BJ (cell line): ENCODE results near the gene WDR82. TPM values are rescaled to one million over a fixed set of nuclear protein-coding genes. Genes with fewer than 3 reads are reported as not detected.

Source experiments
- CTCF ChIA-PET: fragments of 350-600 bp; formaldehyde crosslinking; extraction: SDS; loops from one replicate; lab custom pipeline; 2021; ENCODE audit warnings: antibody characterized with exemption, inconsistent platforms; lab: Yijun Ruan, JAX
- POLR2A ChIA-PET: fragments of 300-600 bp; sonication (Branson Sonifier 250); formaldehyde crosslinking; extraction: SDS; loops from one replicate; lab custom pipeline; 2021; ENCODE audit warnings: antibody characterized with exemption; lab: Charles Lee
- DNase-seq: peaks from one replicate; pipeline ENCODE4 v3.0.0-alpha.2; 2011; ENCODE audit warnings: low read depth
- H3K27me3 ChIP-seq: 2 replicates; pipeline ENCODE4 v1.6.0; 2011; ENCODE audit warnings: low read length; ENCODE audit not compliant: control insufficient read depth, insufficient read depth
- H3K36me3 ChIP-seq: 2 replicates; pipeline ENCODE4 v1.5.1; 2011; ENCODE audit warnings: low read length; ENCODE audit not compliant: control insufficient read depth, insufficient read depth
- H3K4me3 ChIP-seq: 2 replicates; pipeline ENCODE4 v1.5.1; 2011; ENCODE audit warnings: low read depth, mild to moderate bottlenecking, control low read depth, low read length
- CTCF ChIP-seq: IDR thresholded peaks from 2 replicates; pipeline ENCODE4 v1.5.1; 2011; ENCODE audit warnings: low read depth, mild to moderate bottlenecking, control low read depth, inconsistent platforms, low read length, moderate library complexity; ENCODE audit not compliant: insufficient read depth
- polyA plus RNA-seq: library from polyadenylated mRNA; depleted of rRNA; stranded (reverse); fragments of >200 nt; gene quantifications from 2 replicates; pipeline ENCODE4 v1.2.3, GENCODE V29; 2011

Gene WDR82
- polyA plus RNA-seq, 1 experiment: 42.3 TPM

GRCh38 chr3:52257911-52258310, 20.5 kb downstream of the WDR82 start:
- TF ChIP-seq CTCF: no peak
- POLR2A ChIA-PET: no interaction called here
- CTCF ChIA-PET: interaction anchor here (1.7 kb wide), 1 partner anchor 19 kb away, joined by 4 read pairs; no protein-coding TSS in a partner anchor
- no peak overlapping the region for H3K4me3 ChIP-seq
- DNase-seq: no peak
- H3K27me3 ChIP-seq: no peaks in the 10 kb centered on the region
- peaks cover 34% of the 10 kb centered on the region for H3K36me3 ChIP-seq

- no peak for DNase-seq
- Histone ChIP-seq H3K36me3 (peaks cover 31% of the 10 kb centered on the region), H3K4me3 (no peak overlapping the region), H3K27me3 (no peaks in the 10 kb centered on the region)
- CTCF ChIA-PET: interaction anchor here (1.7 kb wide), 1 partner anchor 11 kb away, joined by 5 read pairs; no protein-coding TSS in a partner anchor
- POLR2A ChIA-PET: no interaction called here
- TF ChIP-seq CTCF: no peak
These were observed 21.8 kb downstream of the WDR82 start for GRCh38 chr3:52256622-52257021.

GRCh38 chr3:52256159-52256558, 22.3 kb downstream of the WDR82 start:
- CTCF ChIA-PET: interaction anchor here (0.6 to 1.7 kb wide), 2 partner anchors 11 to 84 kb away, joined by 3 to 5 read pairs; no protein-coding TSS in a partner anchor
- no peak for TF ChIP-seq CTCF
- peaks cover 31% of the 10 kb centered on the region for H3K36me3 ChIP-seq
- POLR2A ChIA-PET: no interaction called here
- DNase-seq: no peak
- H3K27me3 ChIP-seq: no peaks in the 10 kb centered on the region
- H3K4me3 ChIP-seq: no peak overlapping the region

- CTCF ChIA-PET: interaction anchor here (1.2 kb wide), 1 partner anchor 16 kb away, joined by 3 read pairs; the partner anchor contains the start of gene TWF2
- DNase-seq: no peak
- Histone ChIP-seq H3K36me3 (peaks cover 35% of the 10 kb centered on the region), H3K4me3 (no peak overlapping the region), H3K27me3 (no peaks in the 10 kb centered on the region)
- POLR2A ChIA-PET: no interaction called here
- no peak for TF ChIP-seq CTCF
These were observed 23.8 kb downstream of the WDR82 start for GRCh38 chr3:52254608-52255007.

- Histone ChIP-seq H3K4me3 (no peak overlapping the region), H3K27me3 (no peaks in the 10 kb centered on the region), H3K36me3 (peaks cover 37% of the 10 kb centered on the region)
- ChIA-PET POLR2A (interaction anchor here (0.6 kb wide), 1 partner anchor 16 kb away, joined by 7 read pairs; no protein-coding TSS in a partner anchor), CTCF (interaction anchor here (1.2 to 1.3 kb wide), 2 partner anchors 15 to 17 kb away, joined by 3 to 6 read pairs; partner anchors contain the start of gene TWF2)
- no peak for DNase-seq
- TF ChIP-seq CTCF: no peak
These were observed 24.8 kb downstream of the WDR82 start for GRCh38 chr3:52253314-52254304.
